GM18498 (cell line): Measurements from ENCODE around the gene PMEL.
"Not testable (repeated sequence)": the region's sequence is repeated elsewhere in the genome, so short reads cannot be mapped to it uniquely, and the experiment has no call there.

Experiments
- ATAC-seq: cut with Tn5 transposase; IDR thresholded peaks from one replicate; pipeline ENCODE4 v1.9.1; 2021; ENCODE audit warnings: mild to moderate bottlenecking, moderate library complexity; ENCODE audit not compliant: unreplicated experiment

Gene PMEL

GRCh38 chr12:55925870-55926737, 39.7 kb downstream of the PMEL start:
- no peak for ATAC-seq

- ATAC-seq, result no peak
These were observed 40.5 kb downstream of the PMEL start for GRCh38 chr12:55925371-55925770.

GRCh38 chr12:55923648-55924047, 42.2 kb downstream of the PMEL start:
- ATAC-seq, result not testable (repeated sequence)

- ATAC-seq, result no peak
These were observed 43.7 kb downstream of the PMEL start for GRCh38 chr12:55922126-55922525.

GRCh38 chr12:55919032-55919431, 46.8 kb downstream of the PMEL start:
- not testable (repeated sequence) for ATAC-seq

GRCh38 chr12:55915482-55915859, 50.4 kb downstream of the PMEL start:
- ATAC-seq, result no peak

GRCh38 chr12:55912908-55913307, 52.9 kb downstream of the PMEL start:
- no peak for ATAC-seq

GRCh38 chr12:55909513-55909884, 56.3 kb downstream of the PMEL start:
- ATAC-seq, result no peak

GRCh38 chr12:55908726-55909512, 56.9 kb downstream of the PMEL start:
- no peak for ATAC-seq

- ATAC-seq, result no peak
These were observed 59.8 kb downstream of the PMEL start for GRCh38 chr12:55906056-55906455.
